B cell (primary cell): Measurements from ENCODE around the gene DCAF6. TPM values are rescaled to one million over a fixed set of nuclear protein-coding genes. Genes with fewer than 3 reads are reported as not detected.

Experiments
- ATAC-seq: fragments of 200-7000 bp; cut with Tn5 transposase; one replicate; pipeline ENCODE4 v1.10.0; 2021; ENCODE audit warnings: low read depth, mild to moderate bottlenecking, moderate number of reproducible peaks, moderate library complexity
- CTCF ChIA-PET: fragments of 350-600 bp; sonication (Branson Sonifier 250); formaldehyde crosslinking; loops from one replicate; lab custom pipeline; 2021; ENCODE audit warnings: antibody characterized with exemption, inconsistent platforms; lab: Charles Lee
- POLR2A ChIA-PET: fragments of 350-600 bp; sonication (Branson Sonifier 250); formaldehyde crosslinking; loops from one replicate; lab custom pipeline; 2021; ENCODE audit warnings: antibody characterized with exemption; lab: Charles Lee
- DNase-seq: peaks from one replicate; pipeline ENCODE4 v3.0.0; 2013
- H2AFZ ChIP-seq: 2 replicates; pipeline ENCODE4 v1.6.1; 2012; ENCODE audit warnings: mild to moderate bottlenecking, low read depth, low read length; ENCODE audit not compliant: insufficient read depth, poor library complexity, severe bottlenecking
- H3K27ac ChIP-seq, 2 donors: 1 replicate in 1 of 2; 2 replicates in 1 of 2; pipeline ENCODE4 v1.5.1; 2012 to 2013; ENCODE audit warnings: low read length in 2 of 2, mild to moderate bottlenecking in 2 of 2, moderate library complexity in 1 of 2
- H3K27me3 ChIP-seq, 4 experiments: fragments of 200-600 bp in 1 of 4; sonication (generic) in 1 of 4; replicated peaks in 1 of 4; 1 replicate in 2 of 4; 2 replicates in 2 of 4; pipeline versions ENCODE4 v1.6.1 to v1.7.0; 2013 to 2016; ENCODE audit warnings: low read length in 3 of 4, mild to moderate bottlenecking in 2 of 4, mixed read lengths in 1 of 4, moderate library complexity in 1 of 4; ENCODE audit not compliant: insufficient read depth in 4 of 4, control insufficient read depth in 3 of 4; ENCODE audit errors: control extremely low read depth in 1 of 4
- H3K36me3 ChIP-seq, 2 experiments: replicated peaks in 1 of 2; 1 replicate in 1 of 2; 2 replicates in 1 of 2; pipeline versions ENCODE4 v1.6.1 to v1.7.1; 2013; ENCODE audit warnings: low read length in 1 of 2; ENCODE audit not compliant: insufficient read depth in 2 of 2, control insufficient read depth in 1 of 2; ENCODE audit errors: control extremely low read depth in 1 of 2, extremely low read depth in 1 of 2
- H3K4me1 ChIP-seq, 2 donors: fragments of 200-600 bp in 1 of 2; sonication (generic) in 1 of 2; 1 replicate in 1 of 2; 2 replicates in 1 of 2; pipeline versions ENCODE4 v1.5.1 to v1.6.1; 2013 to 2017; ENCODE audit warnings: low read length in 2 of 2; ENCODE audit not compliant: control insufficient read depth in 2 of 2, insufficient read depth in 2 of 2
- H3K4me2 ChIP-seq: replicated peaks from 2 replicates; pipeline ENCODE3; 2012; ENCODE audit warnings: mild to moderate bottlenecking, low read depth, low read length; ENCODE audit not compliant: poor library complexity, severe bottlenecking
- H3K4me3 ChIP-seq, 5 experiments: fragments of 200-600 bp in 1 of 5; sonication (generic) in 1 of 5; 1 replicate in 3 of 5; 2 replicates in 2 of 5; pipeline versions ENCODE4 v1.5.1 to v1.7.0; 2011 to 2016; ENCODE audit warnings: low read length in 4 of 5, mild to moderate bottlenecking in 4 of 5, low read depth in 2 of 5, control low read depth in 1 of 5, moderate library complexity in 1 of 5; ENCODE audit not compliant: insufficient read depth in 1 of 5; ENCODE audit errors: control extremely low read depth in 1 of 5, extremely low read depth in 1 of 5
- H3K79me2 ChIP-seq: fragments of 200-600 bp; sonication (generic); one replicate; pipeline ENCODE4 v1.6.0; 2016; ENCODE audit warnings: low read length; ENCODE audit not compliant: control insufficient read depth, insufficient read depth
- H3K9ac ChIP-seq: fragments of 200-600 bp; sonication (generic); 2 replicates; pipeline ENCODE4 v1.6.1; 2017; ENCODE audit warnings: mild to moderate bottlenecking, low read length, moderate library complexity
- H3K9me3 ChIP-seq, 3 donors: one replicate each; pipeline versions ENCODE4 v1.6.1 to v1.7.1; 2013; ENCODE audit warnings: low read length in 2 of 3; ENCODE audit not compliant: control insufficient read depth in 2 of 3, insufficient read depth in 1 of 3; ENCODE audit errors: control extremely low read depth in 1 of 3
- H4K20me1 ChIP-seq: 2 replicates; pipeline ENCODE4 v1.6.0; 2012; ENCODE audit warnings: mild to moderate bottlenecking, low read length; ENCODE audit not compliant: insufficient read depth, control insufficient read depth, poor library complexity, severe bottlenecking
- H3K27ac Mint-ChIP-seq: one replicate; pipeline ENCODE4 v1.8.0; 2021; ENCODE audit warnings: mixed read lengths
- H3K27me3 Mint-ChIP-seq: one replicate; pipeline ENCODE4 v1.8.0; 2021; ENCODE audit warnings: mixed read lengths
- H3K4me1 Mint-ChIP-seq: one replicate; pipeline ENCODE4 v1.8.0; 2021; ENCODE audit warnings: mixed read lengths
- H3K4me3 Mint-ChIP-seq: one replicate; pipeline ENCODE4 v1.8.0; 2021; ENCODE audit warnings: mixed read lengths
- H3K9me3 Mint-ChIP-seq: one replicate; pipeline ENCODE4 v1.8.0; 2022; ENCODE audit warnings: mixed read lengths; ENCODE audit not compliant: insufficient read depth
- CTCF ChIP-seq: fragments of 200-600 bp; IDR thresholded peaks from one replicate; pipeline ENCODE4 v1.8.0; 2022; ENCODE audit warnings: antibody characterized with exemption, mild to moderate bottlenecking
- EZH2 ChIP-seq: IDR thresholded peaks from 2 replicates; pipeline ENCODE4 v1.6.1; 2012; ENCODE audit warnings: borderline replicate concordance, low read depth, mild to moderate bottlenecking, moderate library complexity, low read length; ENCODE audit not compliant: insufficient read depth, poor library complexity, severe bottlenecking
- WGBS: methylation state at CpG from one replicate; pipeline ENCODE4 v1.1.5; 2013; ENCODE audit warnings: missing lambda C conversion rate; ENCODE audit not compliant: insufficient coverage; 5-methylcytosine and 5-hydroxymethylcytosine counted together
- intact Hi-C: fragments of 100-400 bp; cut with micrococcal nuclease; formaldehyde crosslinking; loops from one replicate; pipeline ENCODE4 v1.10.0; 2022
- polyA plus RNA-seq: library from polyadenylated mRNA; depleted of rRNA; stranded (reverse); fragments of >200 nt; gene quantifications from 2 replicates; pipeline ENCODE4 v1.2.3, GENCODE V29; 2012
- total RNA-seq, 2 donors: library from RNA; stranded (reverse); fragments of 120-200 nt in 1 of 2; gene quantifications; 1 replicate in 1 of 2; 2 replicates in 1 of 2; pipeline versions ENCODE4 v1.2.3 to v1.2.4, GENCODE V29; 2013 to 2022

The DCAF6 gene
- total and polyA plus RNA-seq, 2 donors (not counting 1 experiment from before 2014, with no cell fraction given) = 17.5 to 40.4 TPM

GRCh38 chr1:168088511-168089325 is 152.2 kb downstream of the DCAF6 start:
- WGBS = 94% methylated on average over 12 of the region's 14 CpGs
- ChIA-PET POLR2A (no interaction called here), CTCF (no interaction called here)
- Histone ChIP-seq H3K27me3 (no peaks in the 10 kb centered on the region), H2AFZ (no peak overlapping the region), H3K27ac (no peak overlapping the region), H3K79me2 (no peaks in the 10 kb centered on the region), H3K36me3 (no peaks in the 10 kb centered on the region), H3K4me1 (peaks cover 0 to 5% of the 10 kb centered on the region in 2 donors), H3K9ac (no peak overlapping the region), H3K4me2 (no peak overlapping the region), H4K20me1 (no peaks in the 10 kb centered on the region), H3K4me3 (no peak overlapping the region), H3K9me3 (no peaks in the 10 kb centered on the region)
- H3K9me3 Mint-ChIP-seq = no peaks in the 10 kb centered on the region
- H3K4me3 Mint-ChIP-seq = no peak overlapping the region
- H3K4me1 Mint-ChIP-seq = peaks cover 2% of the 10 kb centered on the region
- intact Hi-C loops = loop anchor here (10.0 kb wide), 1 partner anchor 374 kb away; no protein-coding TSS in a partner anchor
- TF ChIP-seq EZH2 = no peak
- TF ChIP-seq CTCF = no peak
- no peak overlapping the region for H3K27ac Mint-ChIP-seq
- DNase-seq = no peak
- no peak for ATAC-seq
- no peaks in the 10 kb centered on the region for H3K27me3 Mint-ChIP-seq

GRCh38 chr1:168089326-168089978 is 153.0 kb downstream of the DCAF6 start:
- Histone ChIP-seq H3K27me3 (no peaks in the 10 kb centered on the region), H3K9me3 (no peaks in the 10 kb centered on the region), H3K79me2 (no peaks in the 10 kb centered on the region), H3K9ac (no peak overlapping the region), H3K27ac (no peak overlapping the region), H3K4me3 (no peak overlapping the region), H3K4me2 (no peak overlapping the region), H3K36me3 (no peaks in the 10 kb centered on the region), H2AFZ (no peak overlapping the region), H4K20me1 (no peaks in the 10 kb centered on the region), H3K4me1 (peaks cover 0 to 5% of the 10 kb centered on the region in 2 donors)
- intact Hi-C loops = loop anchor here (10.0 kb wide), 1 partner anchor 375 kb away; no protein-coding TSS in a partner anchor
- no peak for TF ChIP-seq EZH2
- no peak for TF ChIP-seq CTCF
- ATAC-seq (no peak), DNase-seq (no peak)
- Mint-ChIP-seq H3K27me3 (no peaks in the 10 kb centered on the region), H3K4me3 (no peak overlapping the region), H3K9me3 (no peaks in the 10 kb centered on the region), H3K27ac (no peak overlapping the region), H3K4me1 (peaks cover 2% of the 10 kb centered on the region)
- 92% methylated on average over 13 of the region's 13 CpGs for WGBS
- POLR2A ChIA-PET = no interaction called here
- CTCF ChIA-PET = no interaction called here
